DMS79 treated with DMSO at 0.1 percent for 48 hours (cell line): Measurements from ENCODE around the gene CX3CR1.
"Not testable (repeated sequence)": the region's sequence is repeated elsewhere in the genome, so short reads cannot be mapped to it uniquely, and the experiment has no call there.

Source experiments
- DNase-seq: peaks from one replicate; lab custom pipeline; 2025; lab: John Stamatoyannopoulos, UW

The CX3CR1 gene

GRCh38 chr3:39279745-39280517 lies at the start of gene CX3CR1:
Gene CX3CR1 (minus strand): TSS chr3:39280036. CDS start chr3:39266509, 13,527 bp downstream.
- no peak for DNase-seq

- DNase-seq, result no peak
These were observed 49.7 kb upstream of the CX3CR1 start, which contains the start of gene CCR8 for GRCh38 chr3:39329493-39329892. Gene CCR8 (plus strand): TSS chr3:39329709. CDS start chr3:39332332, 2,623 bp downstream.

GRCh38 chr3:39327746-39328349 lies 48.0 kb upstream of the CX3CR1 start:
- no peak for DNase-seq

- no peak for DNase-seq
These were observed 47.4 kb upstream of the CX3CR1 start for GRCh38 chr3:39327053-39327745.

GRCh38 chr3:39325236-39325635 lies 45.4 kb upstream of the CX3CR1 start:
- DNase-seq, result no peak

- no peak for DNase-seq
These were observed 43.7 kb upstream of the CX3CR1 start for GRCh38 chr3:39323494-39323893.

GRCh38 chr3:39322936-39323335 lies 43.1 kb upstream of the CX3CR1 start:
- DNase-seq, result no peak

- DNase-seq, result not testable (repeated sequence)
These were observed 42.4 kb upstream of the CX3CR1 start for GRCh38 chr3:39322209-39322715.

- DNase-seq, result not testable (repeated sequence)
These were observed 41.7 kb upstream of the CX3CR1 start for GRCh38 chr3:39321574-39321983.

- DNase-seq, result no peak
These were observed 39.4 kb upstream of the CX3CR1 start for GRCh38 chr3:39319249-39319648.

GRCh38 chr3:39318301-39318700 lies 38.5 kb upstream of the CX3CR1 start:
- DNase-seq, result no peak

GRCh38 chr3:39317571-39318169 lies 37.8 kb upstream of the CX3CR1 start:
- DNase-seq, result no peak

GRCh38 chr3:39315420-39315819 lies 35.6 kb upstream of the CX3CR1 start:
- DNase-seq, result no peak

- DNase-seq, result no peak
These were observed 33.5 kb upstream of the CX3CR1 start for GRCh38 chr3:39313289-39313688.

- no peak for DNase-seq
These were observed 22.3 kb upstream of the CX3CR1 start for GRCh38 chr3:39302178-39302577.

GRCh38 chr3:39299279-39299678 lies 19.4 kb upstream of the CX3CR1 start:
- no peak for DNase-seq

- DNase-seq, result no peak
These were observed 16.6 kb upstream of the CX3CR1 start for GRCh38 chr3:39296197-39297077.

- no peak for DNase-seq
These were observed 15.4 kb upstream of the CX3CR1 start for GRCh38 chr3:39295184-39295775.

- no peak for DNase-seq
These were observed 14.8 kb upstream of the CX3CR1 start for GRCh38 chr3:39294446-39295183.

GRCh38 chr3:39292961-39293360 lies 13.1 kb upstream of the CX3CR1 start:
- DNase-seq, result no peak
